Caco-2 (cell line): ENCODE results near the gene PGM1. TPM values are rescaled to one million over a fixed set of nuclear protein-coding genes. Genes with fewer than 3 reads are reported as not detected.

ENCODE experiments used
- BruUV-seq: library from RNA; stranded (reverse); fragments of 400-500 nt; replicated peaks from 2 replicates; lab custom pipeline; 2021; lab: Mats Ljungman, UMichigan
- CTCF ChIA-PET: fragments of 300-600 bp; sonication (Branson Sonifier 250); formaldehyde crosslinking; loops from one replicate; lab custom pipeline; 2022; ENCODE audit warnings: antibody characterized with exemption; lab: Charles Lee
- POLR2A ChIA-PET: fragments of 300-600 bp; sonication (Branson Sonifier 250); formaldehyde crosslinking; loops from one replicate; lab custom pipeline; 2022; ENCODE audit warnings: antibody characterized with exemption; lab: Charles Lee
- DNase-seq, 2 experiments: peaks; one replicate each; pipeline versions ENCODE4 v3.0.0 to v3.0.0-alpha.2; 2020 to 2022
- H3K27me3 ChIP-seq: replicated peaks from 2 replicates; pipeline ENCODE4 v1.6.0; 2011; ENCODE audit warnings: low read length; ENCODE audit not compliant: control insufficient read depth, insufficient read depth
- H3K36me3 ChIP-seq: 2 replicates; pipeline ENCODE4 v1.5.1; 2011; ENCODE audit warnings: low read length; ENCODE audit not compliant: control insufficient read depth, insufficient read depth
- H3K4me1 ChIP-seq: fragments of 250-450 bp; sonication (Bioruptor Pico); 2 replicates; pipeline ENCODE4 v1.5.1; 2020; ENCODE audit warnings: mild to moderate bottlenecking
- H3K4me3 ChIP-seq: 2 replicates; pipeline ENCODE4 v1.5.1; 2011; ENCODE audit warnings: low read depth, mild to moderate bottlenecking, control low read depth, low read length
- H3K9me3 ChIP-seq: fragments of 250-450 bp; sonication (Bioruptor Pico); 2 replicates; pipeline ENCODE4 v1.5.1; 2020; ENCODE audit warnings: mild to moderate bottlenecking, moderate library complexity
- H3K27ac Mint-ChIP-seq: one replicate; pipeline ENCODE4 v1.8.0; 2022; ENCODE audit warnings: mixed read lengths; ENCODE audit not compliant: unreplicated experiment
- H3K27me3 Mint-ChIP-seq: one replicate; pipeline ENCODE4 v1.8.0; 2022; ENCODE audit warnings: mixed read lengths; ENCODE audit not compliant: insufficient read depth, unreplicated experiment
- H3K36me3 Mint-ChIP-seq: one replicate; pipeline ENCODE4 v1.8.0; 2022; ENCODE audit warnings: mild to moderate bottlenecking, mixed read lengths; ENCODE audit not compliant: insufficient read depth, unreplicated experiment
- H3K4me1 Mint-ChIP-seq: one replicate; pipeline ENCODE4 v1.8.0; 2022; ENCODE audit warnings: low read depth, mixed read lengths; ENCODE audit not compliant: unreplicated experiment
- H3K4me3 Mint-ChIP-seq: one replicate; pipeline ENCODE4 v1.8.0; 2022; ENCODE audit warnings: mild to moderate bottlenecking, moderate library complexity, mixed read lengths; ENCODE audit not compliant: unreplicated experiment
- H3K9me3 Mint-ChIP-seq: one replicate; pipeline ENCODE4 v1.8.0; 2022; ENCODE audit warnings: mixed read lengths; ENCODE audit not compliant: unreplicated experiment
- CTCF ChIP-seq, 2 experiments: fragments of 200-600 bp in 1 of 2; IDR thresholded peaks; 1 replicate in 1 of 2; 2 replicates in 1 of 2; pipeline versions ENCODE4 v1.5.1 to v1.8.0; 2011 to 2022; ENCODE audit warnings: antibody characterized with exemption in 1 of 2, control low read depth in 1 of 2, inconsistent platforms in 1 of 2, low read depth in 1 of 2, low read length in 1 of 2, mild to moderate bottlenecking in 1 of 2, moderate library complexity in 1 of 2; ENCODE audit not compliant: insufficient read depth in 1 of 2, severe bottlenecking in 1 of 2, unreplicated experiment in 1 of 2
- intact Hi-C: fragments of 100-400 bp; cut with micrococcal nuclease; formaldehyde crosslinking; loops from one replicate; pipeline ENCODE4 v1.10.0; 2022; ENCODE audit not compliant: unreplicated experiment
- total RNA-seq: library from RNA; stranded (reverse); gene quantifications from 2 replicates; pipeline ENCODE4 v1.2.3, GENCODE V29; 2022

Gene PGM1
- total RNA-seq, 1 experiment from 2014 or later, result 22.5 TPM

GRCh38 chr1:63641615-63642014 lies 48.4 kb downstream of the PGM1 start:
- no peaks in the 10 kb centered on the region for H3K27me3 Mint-ChIP-seq
- TF ChIP-seq CTCF (IDR thresholded peaks at IDR 0.05; ENCODE audit: insufficient read depth in 1 of 2, low read depth in 1 of 2, low read length in 1 of 2, severe bottlenecking in 1 of 2, unreplicated experiment in 1 of 2), result no peak
- ChIA-PET POLR2A (no interaction called here), CTCF (interaction anchor here (0.9 kb wide), 1 partner anchor 605 kb away, joined by 3 read pairs; no protein-coding TSS in a partner anchor)
- Histone ChIP-seq H3K27me3 (no peaks in the 10 kb centered on the region), H3K36me3 (no peaks in the 10 kb centered on the region; the same call in 1 of the 2 replicates), H3K9me3 (no peaks in the 10 kb centered on the region), H3K4me1 (peaks cover 22% of the 10 kb centered on the region), H3K4me3 (no peak overlapping the region)
- intact Hi-C loops, result no loop called here
- peaks cover 11% of the 10 kb centered on the region for H3K9me3 Mint-ChIP-seq
- no peak overlapping the region for H3K4me3 Mint-ChIP-seq
- no peak for DNase-seq
- no TSS peak for BruUV-seq
- peaks cover 45% of the 10 kb centered on the region for H3K4me1 Mint-ChIP-seq
- H3K36me3 Mint-ChIP-seq, result no peaks in the 10 kb centered on the region
- peak overlapping the region; percentile 54 for H3K27ac Mint-ChIP-seq

- Mint-ChIP-seq H3K27me3 (no peaks in the 10 kb centered on the region), H3K9me3 (peaks cover 11% of the 10 kb centered on the region), H3K4me3 (no peak overlapping the region), H3K4me1 (peaks cover 40% of the 10 kb centered on the region), H3K36me3 (no peaks in the 10 kb centered on the region), H3K27ac (no peak overlapping the region)
- no peak for TF ChIP-seq CTCF (IDR thresholded peaks at IDR 0.05; ENCODE audit: insufficient read depth in 1 of 2, low read depth in 1 of 2, low read length in 1 of 2, severe bottlenecking in 1 of 2, unreplicated experiment in 1 of 2)
- ChIA-PET CTCF (no interaction called here), POLR2A (no interaction called here)
- BruUV-seq, result no TSS peak
- Histone ChIP-seq H3K27me3 (no peaks in the 10 kb centered on the region), H3K4me3 (no peak overlapping the region), H3K9me3 (no peaks in the 10 kb centered on the region), H3K36me3 (no peaks in the 10 kb centered on the region; the same call in 1 of the 2 replicates), H3K4me1 (peaks cover 22% of the 10 kb centered on the region)
- DNase-seq, result no peak
- intact Hi-C loops, result no loop called here
These were observed 49.7 kb downstream of the PGM1 start for GRCh38 chr1:63642901-63643300.

GRCh38 chr1:63643517-63643916 lies 50.3 kb downstream of the PGM1 start:
- peaks cover 11% of the 10 kb centered on the region for H3K9me3 Mint-ChIP-seq
- peaks cover 34% of the 10 kb centered on the region for H3K4me1 Mint-ChIP-seq
- no peaks in the 10 kb centered on the region for H3K36me3 Mint-ChIP-seq
- no peaks in the 10 kb centered on the region for H3K36me3 ChIP-seq
- no peak for DNase-seq
- H3K4me3 Mint-ChIP-seq, result no peak overlapping the region
- no peak overlapping the region for H3K4me3 ChIP-seq
- no peak overlapping the region for H3K27ac Mint-ChIP-seq
- ChIA-PET POLR2A (no interaction called here), CTCF (no interaction called here)
- no peaks in the 10 kb centered on the region for H3K9me3 ChIP-seq
- peaks cover 22% of the 10 kb centered on the region for H3K4me1 ChIP-seq
- no peak for TF ChIP-seq CTCF (IDR thresholded peaks at IDR 0.05; ENCODE audit: insufficient read depth in 1 of 2, low read depth in 1 of 2, low read length in 1 of 2, severe bottlenecking in 1 of 2, unreplicated experiment in 1 of 2)
- intact Hi-C loops, result no loop called here
- no peaks in the 10 kb centered on the region for H3K27me3 ChIP-seq
- H3K27me3 Mint-ChIP-seq, result no peaks in the 10 kb centered on the region
- BruUV-seq, result no TSS peak
